ENCODE results near the gene CYP20A1.
"Not testable (repeated sequence)": the region's sequence is repeated elsewhere in the genome, so short reads cannot be mapped to it uniquely, and the experiment has no call there.

Gene CYP20A1

GRCh38 chr2:203282101-203282500 lies 43.3 kb downstream of the CYP20A1 start:
- DNase-seq, result no peak

- no peak for DNase-seq
Measured at GRCh38 chr2:203286532-203286931, 47.7 kb downstream of the CYP20A1 start.

GRCh38 chr2:203301667-203302066 lies 62.8 kb downstream of the CYP20A1 start:
- DNase-seq, result no peak

GRCh38 chr2:203302586-203302985 lies 63.8 kb downstream of the CYP20A1 start:
- not testable (repeated sequence) for DNase-seq

- no peak for DNase-seq
Measured at GRCh38 chr2:203310688-203311436, 72.0 kb downstream of the CYP20A1 start.

- DNase-seq, result no peak
Measured at GRCh38 chr2:203326356-203326755, 87.5 kb downstream of the CYP20A1 start.

- DNase-seq, result no peak
Measured at GRCh38 chr2:203327582-203327900, 88.7 kb downstream of the CYP20A1 start.

GRCh38 chr2:203327901-203328759 lies 89.3 kb downstream of the CYP20A1 start, which contains the start of gene ABI2:
Gene ABI2 (plus strand): TSS chr2:203328394. CDS start chr2:203328515, 121 bp downstream.
- DNase-seq, result peak; percentile 87 to 89

GRCh38 chr2:203328760-203329540 lies 90.1 kb downstream of the CYP20A1 start:
- peak; percentile 6 to 14 for DNase-seq

- DNase-seq, result no peak
Measured at GRCh38 chr2:203330434-203330833, 91.6 kb downstream of the CYP20A1 start.

GRCh38 chr2:203338322-203338721 lies 99.5 kb downstream of the CYP20A1 start:
- no peak for DNase-seq

- no peak for DNase-seq
Measured at GRCh38 chr2:203340791-203341487, 102.1 kb downstream of the CYP20A1 start.

- no peak for DNase-seq
Measured at GRCh38 chr2:203341741-203342310, 103.0 kb downstream of the CYP20A1 start.

GRCh38 chr2:203342374-203342773 lies 103.6 kb downstream of the CYP20A1 start:
- DNase-seq, result not testable (repeated sequence)

GRCh38 chr2:203344667-203345066 lies 105.8 kb downstream of the CYP20A1 start:
- DNase-seq, result no peak

- no peak for DNase-seq
Measured at GRCh38 chr2:203346612-203347011, 107.8 kb downstream of the CYP20A1 start.

- DNase-seq, result no peak
Measured at GRCh38 chr2:203347375-203347774, 108.6 kb downstream of the CYP20A1 start.

GRCh38 chr2:203352604-203353255 lies 113.9 kb downstream of the CYP20A1 start:
- DNase-seq, result peak; percentile 61 to 66

- DNase-seq, result no peak
Measured at GRCh38 chr2:203354966-203355365, 116.1 kb downstream of the CYP20A1 start.
